HepG2 (cell line): ENCODE measurements around the gene PARP6. TPM values are rescaled to one million over a fixed set of nuclear protein-coding genes. Genes with fewer than 3 reads are reported as not detected.

Experiments used
- ELF1 ChIP-seq: sonication (generic); formaldehyde crosslinking; IDR thresholded peaks from 2 replicates; pipeline ENCODE4 v1.4.0; 2020; ENCODE audit warnings: missing genetic modification reagents
- FOXP4 ChIP-seq: sonication (generic); formaldehyde crosslinking; IDR thresholded peaks from 2 replicates; pipeline ENCODE4 v1.4.0; 2020; ENCODE audit warnings: missing genetic modification reagents
- GTF3A ChIP-seq: sonication (generic); formaldehyde crosslinking; conservative IDR thresholded peaks from 2 replicates; pipeline ENCODE4 v1.4.0; 2020; ENCODE audit warnings: mild to moderate bottlenecking, missing genetic modification reagents
- KDM1A ChIP-seq: IDR thresholded peaks from 2 replicates; pipeline ENCODE4 v1.6.1; 2016; ENCODE audit warnings: missing compliant biosample characterization
- KDM6A ChIP-seq: IDR thresholded peaks from 2 replicates; pipeline ENCODE4 v1.6.1; 2016; ENCODE audit warnings: low read depth
- MAZ ChIP-seq, 2 experiments: sonication (generic) in 1 of 2; formaldehyde crosslinking in 1 of 2; IDR thresholded peaks; 2 replicates each; pipeline versions ENCODE4 v1.5.0 to v1.6.1; 2012 to 2020; ENCODE audit warnings: low read depth in 2 of 2, mild to moderate bottlenecking in 2 of 2, borderline replicate concordance in 1 of 2, improper control_type of control experiment in 1 of 2, low read length in 1 of 2, missing genetic modification reagents in 1 of 2, moderate library complexity in 1 of 2
- NFKB2 ChIP-seq: sonication (generic); formaldehyde crosslinking; IDR thresholded peaks from 2 replicates; pipeline ENCODE4 v1.4.0; 2020; ENCODE audit warnings: missing genetic modification reagents, borderline replicate concordance
- PAF1 ChIP-seq: IDR thresholded peaks from 2 replicates; pipeline ENCODE4 v1.6.1; 2016; ENCODE audit warnings: missing genetic modification reagents, missing compliant biosample characterization
- PRDM15 ChIP-seq: sonication (generic); formaldehyde crosslinking; IDR thresholded peaks from 2 replicates; pipeline ENCODE4 v1.4.0; 2020; ENCODE audit warnings: missing genetic modification reagents
- RNF2 ChIP-seq: fragments of 450-650 bp; conservative IDR thresholded peaks from 2 replicates; pipeline ENCODE4 v1.6.1; 2016; ENCODE audit warnings: low read depth
- ZBTB21 ChIP-seq: sonication (generic); formaldehyde crosslinking; IDR thresholded peaks from 2 replicates; pipeline ENCODE4 v1.4.0; 2020; ENCODE audit warnings: missing genetic modification reagents
- ZBTB3 ChIP-seq: sonication (generic); formaldehyde crosslinking; IDR thresholded peaks from 2 replicates; pipeline ENCODE4 v1.4.0; 2020; ENCODE audit warnings: low read depth, mild to moderate bottlenecking, moderate library complexity, missing genetic modification reagents, borderline replicate concordance
- ZNF143 ChIP-seq: sonication (generic); formaldehyde crosslinking; IDR thresholded peaks from 2 replicates; pipeline ENCODE4 v1.4.0; 2020; ENCODE audit warnings: missing genetic modification reagents
- ZNF33B ChIP-seq: sonication (generic); formaldehyde crosslinking; IDR thresholded peaks from 2 replicates; pipeline ENCODE4 v1.5.1; 2020; ENCODE audit warnings: mild to moderate bottlenecking, missing genetic modification reagents
- ZSCAN21 ChIP-seq: sonication (generic); formaldehyde crosslinking; IDR thresholded peaks from 2 replicates; pipeline ENCODE4 v1.8.0; 2022; ENCODE audit warnings: mild to moderate bottlenecking, missing genetic modification reagents, moderate library complexity, borderline replicate concordance
- polyA plus RNA-seq, 8 experiments: library from polyadenylated mRNA; depleted of rRNA in 3 of 8; stranded (reverse) in 7 of 8; unstranded in 1 of 8; fragments of >200 nt; fragmentation: Illumina TruSeq in 4 of 8; extraction: Trizol in 4 of 8; gene quantifications; 2 replicates each; pipeline versions ENCODE4 v1.2.1 to v1.2.3, GENCODE V29; 2011 to 2016; ENCODE audit warnings: low read depth in 4 of 8, missing spikeins in 1 of 8, mixed read lengths in 1 of 8; ENCODE audit not compliant: insufficient read depth in 1 of 8
- total RNA-seq, 5 experiments: library from RNA; depleted of rRNA; stranded (reverse); fragments of >200 nt; fragmentation: Illumina TruSeq; extraction: Trizol; gene quantifications; 2 replicates each; pipeline ENCODE4 v1.2.3, GENCODE V29; 2016; ENCODE audit warnings: low read depth in 1 of 5
- TF ChIP-seq, protein P1 (sequence below): sonication (generic); formaldehyde crosslinking; IDR thresholded peaks from 2 replicates; pipeline ENCODE4 v1.4.0; 2020; ENCODE audit warnings: missing genetic modification reagents

Gene PARP6
- total and polyA plus RNA-seq, 2 of the 13 experiments (the other 11 are each of a cell fraction or from before 2014, with no cell fraction given), result 0.22 to 0.87 TPM

GRCh38 chr15:72230197-72231065, 41.9 kb downstream of the PARP6 start (continued):
- TF ChIP-seq ZBTB3 (CRISPR knock-in tag) (no peak), RNF2 (no peak), PRDM15 (no peak), ZSCAN21 (CRISPR knock-in tag) (peak; percentile 28), KDM1A (peak; percentile 25; the same call in 1 of the 2 replicates), ELF1 (0 out of 2 replicates have a peak, but pooled peaks have one; percentile 28), MAZ (IDR thresholded peaks at IDR 0.05; ENCODE audit: borderline replicate concordance, low read depth, low read length) (peak; percentile 23; the same call in 1 of the 2 replicates), MAZ (CRISPR knock-in tag; IDR thresholded peaks at IDR 0.05; ENCODE audit: low read depth) (peak; percentile 75), FOXP4 (CRISPR knock-in tag) (peak; percentile 10; the same call in 1 of the 2 replicates), ZBTB21 (no peak), PAF1 (no peak), GTF3A (CRISPR knock-in tag) (no peak), KDM6A (CRISPR knock-in tag) (no peak), NFKB2 (peak; percentile 10; the same call in 1 of the 2 replicates), ZNF143 (CRISPR knock-in tag) (no peak; the same call in 1 of the 2 replicates), ZNF33B (CRISPR knock-in tag) (peak; percentile 26; the same call in 1 of the 2 replicates)
- TF ChIP-seq, protein P1, sequence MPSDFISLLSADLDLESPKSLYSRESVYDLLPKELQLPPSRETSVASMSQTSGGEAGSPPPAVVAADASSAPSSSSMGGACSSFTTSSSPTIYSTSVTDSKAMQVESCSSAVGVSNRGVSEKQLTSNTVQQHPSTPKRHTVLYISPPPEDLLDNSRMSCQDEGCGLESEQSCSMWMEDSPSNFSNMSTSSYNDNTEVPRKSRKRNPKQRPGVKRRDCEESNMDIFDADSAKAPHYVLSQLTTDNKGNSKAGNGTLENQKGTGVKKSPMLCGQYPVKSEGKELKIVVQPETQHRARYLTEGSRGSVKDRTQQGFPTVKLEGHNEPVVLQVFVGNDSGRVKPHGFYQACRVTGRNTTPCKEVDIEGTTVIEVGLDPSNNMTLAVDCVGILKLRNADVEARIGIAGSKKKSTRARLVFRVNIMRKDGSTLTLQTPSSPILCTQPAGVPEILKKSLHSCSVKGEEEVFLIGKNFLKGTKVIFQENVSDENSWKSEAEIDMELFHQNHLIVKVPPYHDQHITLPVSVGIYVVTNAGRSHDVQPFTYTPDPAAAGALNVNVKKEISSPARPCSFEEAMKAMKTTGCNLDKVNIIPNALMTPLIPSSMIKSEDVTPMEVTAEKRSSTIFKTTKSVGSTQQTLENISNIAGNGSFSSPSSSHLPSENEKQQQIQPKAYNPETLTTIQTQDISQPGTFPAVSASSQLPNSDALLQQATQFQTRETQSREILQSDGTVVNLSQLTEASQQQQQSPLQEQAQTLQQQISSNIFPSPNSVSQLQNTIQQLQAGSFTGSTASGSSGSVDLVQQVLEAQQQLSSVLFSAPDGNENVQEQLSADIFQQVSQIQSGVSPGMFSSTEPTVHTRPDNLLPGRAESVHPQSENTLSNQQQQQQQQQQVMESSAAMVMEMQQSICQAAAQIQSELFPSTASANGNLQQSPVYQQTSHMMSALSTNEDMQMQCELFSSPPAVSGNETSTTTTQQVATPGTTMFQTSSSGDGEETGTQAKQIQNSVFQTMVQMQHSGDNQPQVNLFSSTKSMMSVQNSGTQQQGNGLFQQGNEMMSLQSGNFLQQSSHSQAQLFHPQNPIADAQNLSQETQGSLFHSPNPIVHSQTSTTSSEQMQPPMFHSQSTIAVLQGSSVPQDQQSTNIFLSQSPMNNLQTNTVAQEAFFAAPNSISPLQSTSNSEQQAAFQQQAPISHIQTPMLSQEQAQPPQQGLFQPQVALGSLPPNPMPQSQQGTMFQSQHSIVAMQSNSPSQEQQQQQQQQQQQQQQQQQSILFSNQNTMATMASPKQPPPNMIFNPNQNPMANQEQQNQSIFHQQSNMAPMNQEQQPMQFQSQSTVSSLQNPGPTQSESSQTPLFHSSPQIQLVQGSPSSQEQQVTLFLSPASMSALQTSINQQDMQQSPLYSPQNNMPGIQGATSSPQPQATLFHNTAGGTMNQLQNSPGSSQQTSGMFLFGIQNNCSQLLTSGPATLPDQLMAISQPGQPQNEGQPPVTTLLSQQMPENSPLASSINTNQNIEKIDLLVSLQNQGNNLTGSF (CRISPR knock-in tag), result peak; percentile 5
